D721Med (cell line): Measurements from ENCODE around the gene ACSL6.
"Not testable (repeated sequence)": the region's sequence is repeated elsewhere in the genome, so short reads cannot be mapped to it uniquely, and the experiment has no call there.

ENCODE experiments used
- DNase-seq: peaks from one replicate; pipeline ENCODE4 v3.0.0; 2011; ENCODE audit warnings: low spot score; ENCODE audit not compliant: insufficient read length
- FAIRE-seq: peaks from 2 replicates; lab custom pipeline; 2011; peaks lifted over from hg19 to GRCh38; lab: Jason Lieb, UNC
- CTCF ChIP-seq: IDR thresholded peaks from 2 replicates; pipeline ENCODE4 v1.5.1; 2012; ENCODE audit warnings: mild to moderate bottlenecking, control low read depth; ENCODE audit not compliant: insufficient read depth; ENCODE audit errors: missing control alignments

Gene ACSL6

GRCh38 chr5:131913603-131914002 lies 97.9 kb downstream of the ACSL6 start:
- FAIRE-seq (no peak), DNase-seq (no peak)
- TF ChIP-seq CTCF, result no peak

DNA sequence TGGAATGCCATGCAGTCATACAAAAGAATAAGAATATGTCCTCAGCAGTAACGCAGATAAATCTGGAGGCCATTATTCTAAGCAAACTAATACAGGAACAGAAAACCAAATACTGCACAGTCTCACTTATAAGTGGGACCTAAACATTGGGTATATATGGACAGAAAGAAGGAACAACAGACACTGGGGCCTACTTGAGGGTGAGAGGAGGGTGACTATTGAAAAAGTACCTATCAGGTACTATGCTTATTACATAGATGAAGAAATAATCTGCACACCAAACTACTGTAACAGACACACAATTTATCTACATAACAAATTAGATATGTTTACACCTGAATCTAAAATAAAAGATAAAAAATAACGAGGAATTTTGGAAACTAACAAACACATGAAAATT lies 104.8 kb downstream of the ACSL6 start:
- DNase-seq (no peak), FAIRE-seq (no peak)
- no peak for TF ChIP-seq CTCF

- not testable (repeated sequence) for DNase-seq, FAIRE-seq
Observed at GRCh38 chr5:131902266-131902665, 109.2 kb downstream of the ACSL6 start.
